Heart left ventricle (tissue), 13 donors: ENCODE measurements around the gene MRPS14.

ENCODE experiments used
- POLR2A ChIP-seq, 2 donors: fragments of 450-650 bp; IDR thresholded peaks; one replicate each; pipeline ENCODE4 v1.6.1; 2017; ENCODE audit warnings: antibody characterized with exemption in 2 of 2, mild to moderate bottlenecking in 2 of 2, moderate library complexity in 2 of 2
- TF ChIP-seq, protein P1 (sequence below), 12 donors: fragments of 200-600 bp; sonication (generic) in 4 of 12; IDR thresholded peaks; one replicate each; pipeline versions ENCODE4 v1.5.0 to v1.8.0; 2018 to 2022; ENCODE audit warnings: antibody characterized with exemption in 12 of 12, mild to moderate bottlenecking in 5 of 12
- donor health status: ischemic (EF 13 %, LVEDD 7.1; RV severe dilation, severe dysfunction).
- donor health status: DM: no; HTN: yes; CAD: no.
- donor health status: DM: no; HTN: no; CAD: no.
- donor health status: ischemic (EF 25% LVEDD 6.9; RV normal size, moderate dysfunction).
- donor health status: ischemic (EF 25% LVEDD 5.7; RV mildly dilated, moderate dysfunction).
- donor health status: ischemic (EF 35%, LVEDD 5.7; RV mildly dilated, moderate dysfunction).
- donor health status: nonischemic (EF 11% LVEDD 7.7; RV severe dilation, severe dysfunction).
- donor health status: DM: yes; HTN: yes; CAD: no.
- donor health status: PGD.
- donor health status: ischemic (EF 29% LVEDD 5.4; RV normal size, mild dysfunction).
- donor health status: nonischemic (EF 23%, LVEDD 6.1; RV moderate dilation, normal function).

DNA sequence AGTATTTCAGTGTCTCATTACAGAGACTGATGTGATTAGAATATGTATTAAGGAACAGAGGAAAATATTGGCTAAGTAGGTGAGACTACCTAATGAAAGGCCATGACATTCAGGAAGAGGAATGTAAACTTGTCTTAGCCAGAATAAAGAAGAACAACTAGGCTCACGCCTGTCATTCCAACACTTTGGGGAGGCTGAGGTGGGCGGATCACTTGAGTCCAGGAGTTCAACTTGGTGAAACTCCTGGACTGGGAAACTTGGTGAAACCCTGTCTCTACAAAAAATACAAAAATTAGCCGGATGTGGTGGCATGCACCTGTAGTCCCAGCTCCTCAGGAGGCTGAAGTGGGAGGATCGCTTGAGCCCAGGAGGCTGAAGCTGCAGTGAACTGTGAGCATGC, 38.3 kb downstream of the MRPS14 start:
- TF ChIP-seq POLR2A (IDR thresholded peaks at IDR 0.05) = no peak
- TF ChIP-seq, protein P1, sequence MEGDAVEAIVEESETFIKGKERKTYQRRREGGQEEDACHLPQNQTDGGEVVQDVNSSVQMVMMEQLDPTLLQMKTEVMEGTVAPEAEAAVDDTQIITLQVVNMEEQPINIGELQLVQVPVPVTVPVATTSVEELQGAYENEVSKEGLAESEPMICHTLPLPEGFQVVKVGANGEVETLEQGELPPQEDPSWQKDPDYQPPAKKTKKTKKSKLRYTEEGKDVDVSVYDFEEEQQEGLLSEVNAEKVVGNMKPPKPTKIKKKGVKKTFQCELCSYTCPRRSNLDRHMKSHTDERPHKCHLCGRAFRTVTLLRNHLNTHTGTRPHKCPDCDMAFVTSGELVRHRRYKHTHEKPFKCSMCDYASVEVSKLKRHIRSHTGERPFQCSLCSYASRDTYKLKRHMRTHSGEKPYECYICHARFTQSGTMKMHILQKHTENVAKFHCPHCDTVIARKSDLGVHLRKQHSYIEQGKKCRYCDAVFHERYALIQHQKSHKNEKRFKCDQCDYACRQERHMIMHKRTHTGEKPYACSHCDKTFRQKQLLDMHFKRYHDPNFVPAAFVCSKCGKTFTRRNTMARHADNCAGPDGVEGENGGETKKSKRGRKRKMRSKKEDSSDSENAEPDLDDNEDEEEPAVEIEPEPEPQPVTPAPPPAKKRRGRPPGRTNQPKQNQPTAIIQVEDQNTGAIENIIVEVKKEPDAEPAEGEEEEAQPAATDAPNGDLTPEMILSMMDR (IDR thresholded peaks at IDR 0.05) = no peak
